ENCODE measurements around the gene CPM.

The CPM gene

DNA sequence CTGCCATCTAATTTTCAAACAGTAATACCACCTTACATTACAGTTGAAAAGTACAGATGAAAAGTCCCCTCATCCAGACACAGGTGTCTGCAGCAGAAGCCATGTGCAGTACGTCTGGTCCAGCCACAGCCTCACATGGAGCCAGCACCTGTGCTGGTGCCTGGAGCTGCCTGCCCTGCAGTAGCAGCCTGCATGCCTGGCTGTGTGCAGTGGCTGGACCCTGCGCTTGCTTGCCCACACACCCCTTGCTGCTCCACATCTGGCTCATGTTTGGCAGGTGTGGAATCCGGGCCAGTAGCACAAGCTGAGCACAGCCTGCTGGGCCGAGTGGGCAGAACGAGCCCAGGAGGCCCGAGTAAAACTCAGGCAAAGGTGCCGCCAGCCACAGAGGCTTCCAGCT, 21.8 kb upstream of the CPM start:
- DNase-seq: no peak

DNA sequence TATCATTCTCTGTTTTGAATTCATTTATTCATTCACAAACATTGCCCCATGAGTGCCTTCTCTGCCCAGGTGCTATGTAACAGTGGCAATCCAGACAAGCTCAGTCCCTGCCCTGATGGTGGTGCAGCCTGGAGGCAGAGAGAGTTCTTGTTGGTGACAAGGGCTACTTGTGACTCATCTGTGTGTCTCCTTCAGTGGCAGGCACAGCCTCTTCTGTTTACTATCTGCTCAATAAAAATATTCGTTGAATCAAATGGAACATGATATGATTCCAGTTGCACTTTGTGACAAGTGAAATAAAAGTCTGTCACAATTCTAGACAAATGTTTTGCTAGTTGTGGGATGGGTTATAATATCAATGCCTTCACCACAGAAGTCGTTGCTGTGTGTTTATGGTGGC, 20.6 kb upstream of the CPM start:
- no peak for DNase-seq

DNA sequence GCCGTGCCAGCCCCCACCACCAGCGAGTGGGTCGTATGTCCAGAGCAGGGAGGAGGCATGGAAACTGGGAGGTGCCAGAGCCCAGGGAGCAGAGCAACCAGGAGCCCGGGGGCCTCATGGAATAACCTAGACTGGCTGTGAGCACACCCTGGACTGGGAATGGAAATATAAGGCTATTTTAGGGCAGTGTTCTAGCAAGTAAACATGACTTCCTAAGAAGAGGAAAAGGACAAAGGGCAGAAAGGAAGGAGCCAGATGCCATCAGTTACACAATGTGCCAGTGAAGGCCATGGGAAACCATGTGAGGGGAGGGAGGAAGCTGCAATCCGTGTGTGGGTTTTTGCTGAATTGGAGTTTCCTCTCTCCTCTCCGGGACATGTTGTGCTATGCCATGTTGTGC, 18.7 kb upstream of the CPM start:
- DNase-seq: no peak

DNA sequence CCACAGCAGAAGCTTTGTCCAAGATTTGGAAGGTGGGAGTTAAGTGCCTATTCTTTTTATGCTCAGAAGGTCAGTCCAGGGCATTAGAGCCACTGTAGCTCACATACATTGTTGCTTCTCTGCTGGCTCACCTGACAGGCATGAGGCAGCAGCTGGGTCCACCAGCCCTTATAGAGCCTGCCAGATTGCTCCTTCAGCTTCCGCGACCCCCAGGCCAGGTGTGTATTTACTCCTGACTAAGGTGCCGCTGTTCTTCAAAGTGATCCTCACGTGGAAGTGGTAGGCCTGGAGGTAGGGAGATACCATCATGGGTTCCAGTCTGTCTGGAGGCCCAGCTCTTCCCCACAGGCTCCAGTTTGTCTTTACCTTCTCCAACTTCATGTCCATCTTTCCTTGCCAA, 17.5 kb upstream of the CPM start:
- no peak for DNase-seq

DNA sequence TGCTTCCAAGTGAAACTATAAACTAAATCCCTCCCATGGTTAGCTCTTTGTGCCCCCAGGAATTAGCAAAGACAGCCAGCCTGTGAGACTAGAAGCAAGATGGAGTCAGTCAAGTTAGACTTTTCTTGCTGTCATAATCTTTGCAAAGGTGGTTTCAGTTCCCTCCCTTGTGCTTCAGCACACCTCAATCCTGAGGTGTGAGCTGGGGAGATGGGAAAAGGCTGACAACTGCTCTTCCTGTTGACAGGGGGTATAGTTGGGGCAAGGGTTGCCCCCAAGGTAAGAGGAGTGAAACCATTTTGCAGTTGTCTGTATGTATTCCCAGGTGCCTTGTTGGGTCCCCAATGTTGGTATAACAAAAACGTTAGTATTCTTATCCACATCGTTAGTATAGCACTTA, 12.3 kb upstream of the CPM start:
- no peak for DNase-seq

DNA sequence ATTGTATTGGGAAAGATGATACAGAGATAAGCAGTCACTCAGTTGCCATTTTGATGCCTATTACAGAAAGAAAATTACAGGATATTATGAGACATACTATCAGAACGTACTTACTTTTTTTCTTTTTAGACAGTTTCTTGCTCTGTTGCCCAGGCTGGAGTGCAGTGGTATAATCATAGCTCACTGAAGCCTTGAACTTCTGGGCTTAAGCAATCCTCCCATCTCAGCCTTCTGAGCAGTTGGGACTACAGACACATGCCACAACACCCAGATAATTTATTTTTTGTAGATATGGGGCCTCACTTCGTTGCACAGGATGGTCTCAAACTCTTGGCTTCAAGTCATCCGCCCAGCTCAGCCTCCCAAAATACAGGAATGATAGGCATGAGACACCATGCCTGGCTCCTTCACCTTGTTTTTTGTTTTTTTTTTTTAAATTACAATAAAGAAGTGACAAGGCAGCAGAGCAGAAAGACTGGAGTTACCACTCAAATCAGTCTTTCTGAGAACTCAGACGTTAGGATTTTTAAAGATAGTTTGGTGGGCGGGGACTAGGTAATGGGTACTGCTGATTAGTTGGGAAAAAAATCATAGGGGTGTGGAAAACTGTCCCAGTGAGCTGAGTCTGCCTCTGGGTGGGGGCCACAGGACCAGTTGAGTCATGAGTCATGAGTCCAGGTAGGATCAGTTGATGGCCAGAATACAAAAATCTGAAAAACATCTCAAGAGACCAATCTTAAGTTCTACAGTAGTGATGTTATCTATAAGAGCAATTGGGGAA, 11.5 kb upstream of the CPM start:
- DNase-seq: no peak

DNA sequence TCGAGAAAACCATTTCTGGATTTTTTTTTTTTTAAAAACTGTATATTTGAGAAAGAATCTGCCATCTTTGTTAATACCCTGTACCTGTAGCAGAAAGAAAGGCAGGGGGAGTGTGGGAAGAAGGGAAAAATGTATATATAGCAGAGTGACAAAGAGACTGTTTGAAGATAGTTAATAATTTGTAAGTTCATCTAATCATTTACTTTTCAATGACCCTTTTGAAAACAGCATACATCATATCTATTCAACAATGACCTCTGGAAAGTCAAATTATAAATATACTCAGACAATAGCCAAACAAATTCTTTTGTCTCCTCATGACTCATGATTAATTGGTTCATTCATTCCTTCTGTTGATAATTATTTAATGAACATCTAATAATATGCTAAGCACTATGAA, 10.9 kb upstream of the CPM start:
- no peak for DNase-seq

DNA sequence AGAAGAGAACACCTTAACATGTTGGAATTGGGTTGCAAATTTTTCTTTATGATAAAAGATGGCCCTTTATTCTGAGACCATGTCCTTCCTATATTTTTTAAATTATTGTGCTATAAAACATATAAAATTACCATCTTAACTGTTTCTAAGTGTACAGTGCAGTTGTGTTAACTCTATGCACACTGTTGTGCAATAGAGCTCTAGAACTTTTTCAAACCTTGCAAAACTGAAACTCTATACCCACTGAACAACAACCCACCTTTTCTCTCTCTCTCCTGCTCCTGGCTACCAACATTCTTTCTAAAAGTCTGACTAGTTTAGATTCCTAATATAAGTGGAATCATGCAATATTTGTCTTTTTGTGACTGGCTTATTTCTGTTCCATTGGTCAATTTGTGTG, 7.8 kb upstream of the CPM start:
- no peak for DNase-seq

DNA sequence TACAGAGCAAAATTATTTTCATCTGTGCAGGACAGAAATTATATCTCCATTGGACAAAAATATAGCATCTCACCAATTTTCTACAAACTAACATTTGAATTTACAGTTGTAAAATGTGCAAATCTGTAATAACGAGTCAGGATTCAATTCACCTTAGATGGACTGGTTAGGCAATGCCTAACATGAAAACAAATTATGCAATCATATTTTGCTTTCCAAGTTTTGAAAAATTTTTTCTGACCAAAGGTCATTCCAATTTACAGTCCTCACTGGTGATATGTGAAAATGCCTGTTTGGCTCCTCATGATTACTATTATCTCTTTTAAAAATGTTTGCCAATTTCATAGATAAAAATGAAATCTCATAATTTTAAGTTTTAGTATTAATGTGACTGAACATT, 6.5 kb upstream of the CPM start:
- DNase-seq: no peak

DNA sequence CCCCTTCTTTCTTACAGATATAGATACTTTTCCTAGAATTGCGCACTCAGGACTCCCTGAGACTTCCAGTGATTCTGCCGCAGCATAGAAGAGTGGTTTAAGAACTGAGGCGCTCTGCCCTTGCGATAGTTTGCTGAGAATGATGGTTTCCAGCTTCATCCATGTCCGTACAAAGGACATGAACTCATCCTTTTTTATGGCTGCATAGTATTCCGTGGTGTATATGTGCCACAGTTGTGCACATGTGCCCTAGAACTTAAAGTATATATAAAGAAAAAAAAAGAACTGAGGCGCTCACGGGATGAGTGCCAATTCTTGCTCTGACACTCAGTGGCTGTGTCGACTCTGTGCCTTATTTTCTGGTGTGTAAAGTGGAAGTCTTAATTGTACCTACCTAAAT, 1.4 kb upstream of the CPM start:
- no peak for DNase-seq

DNA sequence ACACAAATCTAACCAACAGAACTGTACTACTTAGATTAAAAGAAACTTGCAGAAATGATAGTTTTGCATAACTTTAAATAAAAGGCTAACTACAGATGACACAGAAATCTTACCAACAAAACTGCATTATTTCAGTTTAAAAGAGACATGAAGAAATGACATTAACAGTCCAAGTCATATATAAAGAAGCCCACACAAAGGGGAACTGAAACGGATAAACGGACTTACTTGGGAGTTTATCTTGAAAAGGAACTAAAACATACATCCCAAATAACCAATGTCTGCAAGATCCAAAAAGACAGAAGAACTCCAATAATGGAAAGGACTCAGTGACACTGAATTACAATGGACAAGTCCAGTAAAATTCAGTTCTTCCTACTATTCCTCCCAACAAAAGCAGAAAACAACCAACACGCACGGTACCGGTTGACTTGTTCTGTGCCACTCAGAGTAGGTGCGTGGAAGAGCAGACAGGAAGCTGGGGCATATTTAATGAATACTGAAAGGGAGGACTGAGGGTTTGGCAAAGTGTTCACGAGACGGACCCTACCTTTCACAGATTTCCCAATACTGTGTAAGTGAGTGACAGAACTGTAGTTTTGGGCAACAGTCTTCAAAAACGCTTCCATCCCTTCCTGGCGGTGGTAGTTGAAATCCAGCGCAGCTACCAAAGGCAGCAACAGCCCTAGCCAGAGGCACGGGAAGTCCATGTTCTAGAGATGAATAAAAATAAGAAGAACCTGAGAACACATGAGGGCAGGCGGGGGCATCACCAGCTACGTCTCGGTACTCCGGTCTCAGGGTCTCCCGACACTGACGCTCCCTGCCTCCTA, 627 bp downstream of the CPM start:
- no peak for DNase-seq

DNA sequence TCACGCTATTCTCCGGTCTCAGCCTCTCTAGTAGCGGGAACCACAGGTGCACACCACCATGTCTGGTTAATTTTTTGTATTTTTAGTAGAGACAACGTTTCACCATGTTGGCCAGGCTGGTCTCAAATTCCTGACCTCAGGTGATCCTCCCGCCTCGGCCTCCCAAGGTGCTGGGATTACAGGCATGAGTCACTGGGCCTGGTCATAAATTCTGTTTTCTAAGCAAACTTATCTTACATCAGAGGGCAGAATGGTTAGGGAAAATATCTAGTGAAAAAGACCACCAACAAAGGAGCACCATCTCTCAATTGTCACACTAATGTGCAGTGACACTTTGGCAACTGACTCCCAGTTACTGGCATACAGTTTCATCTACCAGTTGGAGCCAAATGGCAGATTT, 2.8 kb downstream of the CPM start:
- DNase-seq: no peak

DNA sequence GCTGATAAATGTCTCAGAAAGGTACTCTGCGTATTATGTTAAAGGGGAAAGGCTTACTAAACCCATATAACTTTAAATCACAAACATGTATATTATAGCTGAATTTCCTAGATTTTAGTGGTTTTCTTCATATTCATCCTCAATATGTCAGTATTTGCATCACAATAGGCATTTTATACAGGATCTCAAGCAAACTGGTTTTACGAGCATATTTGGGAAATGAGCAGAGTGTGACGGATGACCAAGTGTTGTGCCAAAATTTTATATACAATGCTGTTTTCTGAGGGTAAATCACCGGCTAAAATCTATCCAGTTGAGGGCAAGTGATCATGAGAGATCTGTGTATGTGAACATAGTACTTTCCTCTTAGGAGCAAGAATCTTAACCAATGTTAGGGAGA, 8.4 kb downstream of the CPM start:
- no peak for DNase-seq

DNA sequence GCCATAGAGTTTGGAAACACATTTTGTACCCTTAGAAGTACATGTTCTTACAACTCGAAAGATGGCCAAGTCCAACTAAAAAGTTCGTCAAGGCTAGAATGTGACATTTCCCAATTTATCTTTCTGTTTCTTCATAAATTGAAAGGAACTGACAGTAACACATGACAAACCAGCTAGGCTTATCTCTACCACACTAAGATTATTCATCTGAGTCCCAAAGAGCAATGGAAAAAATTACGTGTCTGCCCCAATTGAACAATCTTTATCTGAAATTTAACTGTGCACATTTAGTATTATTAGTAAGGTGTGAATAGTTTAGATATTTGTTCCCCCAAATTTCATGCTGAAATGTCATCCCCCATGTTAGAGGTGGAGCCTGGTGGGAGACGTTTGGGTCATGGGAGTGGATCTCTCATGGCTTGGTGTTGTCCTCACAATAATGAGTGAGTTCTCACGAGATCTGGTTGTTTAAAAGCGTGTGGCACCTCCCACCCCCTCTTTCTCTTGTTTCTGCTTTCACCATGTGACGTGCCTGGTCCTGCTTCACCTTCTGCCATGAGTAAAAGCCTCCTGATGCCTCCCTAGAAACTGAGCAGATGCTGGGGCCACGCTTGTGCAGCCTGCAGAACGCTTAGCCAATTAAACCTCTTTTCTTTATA, 13.3 kb downstream of the CPM start:
- DNase-seq: no peak

DNA sequence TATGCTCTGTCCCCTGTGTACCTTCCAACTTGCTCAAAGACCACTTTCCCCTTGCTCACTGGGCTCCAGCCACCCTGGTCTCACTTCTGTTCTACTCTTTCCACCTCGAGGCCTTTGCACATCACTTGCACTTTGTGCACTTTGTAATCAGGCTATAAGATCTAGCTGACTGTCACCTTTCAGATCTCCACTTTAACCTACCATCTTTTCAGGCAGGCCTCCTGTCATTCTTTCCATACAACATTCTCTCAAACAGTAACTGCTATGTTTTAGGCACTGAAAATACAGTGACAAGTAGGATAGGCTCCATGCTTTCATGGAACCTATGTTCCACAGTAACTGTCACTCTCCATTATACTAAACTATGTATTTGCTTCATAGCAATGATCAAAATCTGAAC, 14.0 kb downstream of the CPM start:
- no peak for DNase-seq

DNA sequence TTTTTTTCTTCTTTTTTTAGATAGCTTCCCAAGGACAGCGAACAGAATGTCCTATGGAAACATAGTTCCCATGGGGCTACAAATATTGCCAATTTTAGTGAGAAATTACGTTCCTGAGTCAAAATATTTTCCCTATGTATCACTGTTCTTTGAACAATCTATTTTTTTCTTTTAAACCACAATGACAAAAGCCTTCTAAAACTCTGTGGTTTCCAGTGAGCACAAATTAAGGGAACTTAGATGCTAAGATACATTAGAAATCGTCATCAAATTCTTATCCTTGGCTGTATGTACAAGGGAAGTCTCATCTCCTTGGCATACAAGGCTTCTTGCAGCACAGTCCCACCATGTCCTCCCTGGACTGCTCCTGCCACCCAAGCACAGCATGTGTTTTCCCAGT, 17.9 kb downstream of the CPM start:
- DNase-seq: no peak

DNA sequence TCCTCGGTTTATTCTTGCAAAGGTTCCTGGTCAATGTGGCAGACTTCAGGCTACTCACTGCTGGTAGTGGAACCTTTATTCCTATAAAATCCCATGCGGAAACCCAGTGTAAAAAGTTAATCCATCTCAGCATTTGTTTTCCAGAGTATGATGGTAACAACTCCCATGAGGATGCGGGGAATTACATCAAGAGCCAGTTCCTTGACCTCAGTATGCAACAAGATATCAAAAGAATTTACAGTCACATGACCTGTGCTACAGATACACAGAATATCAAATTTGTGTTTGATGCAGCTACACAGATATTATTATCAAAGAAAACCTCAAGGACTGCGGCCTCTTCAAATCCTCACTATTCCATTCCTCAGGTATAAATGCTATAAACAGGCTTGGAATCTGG, 19.3 kb downstream of the CPM start:
- DNase-seq: no peak

DNA sequence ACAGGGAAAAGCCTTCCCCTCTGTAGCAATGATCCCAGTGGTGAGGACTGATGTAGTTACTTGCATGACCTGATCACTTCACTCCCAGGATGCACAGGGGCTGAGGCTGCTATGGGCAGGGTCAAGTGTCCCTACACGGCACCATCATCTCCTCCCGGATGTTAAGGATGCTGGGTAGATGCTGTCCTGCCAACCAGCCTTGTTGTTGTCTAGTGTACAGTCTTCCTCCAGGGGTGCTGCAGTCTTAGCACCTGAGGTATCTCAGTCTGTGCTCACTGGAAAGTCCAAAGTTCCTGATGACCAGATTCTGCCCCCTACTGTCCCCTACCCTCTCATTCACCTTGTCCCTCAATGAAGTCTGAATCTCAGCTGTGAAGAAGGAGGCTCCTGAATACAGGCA, 20.1 kb downstream of the CPM start:
- no peak for DNase-seq

DNA sequence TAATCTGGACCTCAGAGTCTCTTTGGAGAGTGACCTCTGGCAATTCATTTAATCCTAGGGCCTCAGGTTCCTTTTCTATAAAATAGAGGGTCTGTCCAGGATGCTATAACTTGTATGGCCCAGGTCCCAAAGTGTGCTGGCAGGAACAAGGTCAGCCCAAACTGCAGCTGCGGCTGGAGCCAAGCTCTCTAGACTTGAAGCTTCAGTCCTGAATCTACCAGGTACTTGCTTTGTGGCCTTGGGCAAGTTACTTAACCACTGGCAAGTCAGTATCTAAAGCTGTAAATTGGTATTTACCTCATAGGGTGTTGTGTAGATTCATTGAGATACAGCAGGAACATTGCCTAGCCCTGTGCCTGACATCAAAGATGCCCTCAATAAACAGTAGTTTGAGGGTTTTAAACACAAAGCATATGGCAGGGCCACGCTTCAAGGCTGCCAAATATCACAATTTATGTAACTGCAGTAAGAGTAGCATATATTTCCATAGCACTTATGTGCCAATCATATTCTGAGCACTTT, 21.7 kb downstream of the CPM start:
- no peak for DNase-seq

DNA sequence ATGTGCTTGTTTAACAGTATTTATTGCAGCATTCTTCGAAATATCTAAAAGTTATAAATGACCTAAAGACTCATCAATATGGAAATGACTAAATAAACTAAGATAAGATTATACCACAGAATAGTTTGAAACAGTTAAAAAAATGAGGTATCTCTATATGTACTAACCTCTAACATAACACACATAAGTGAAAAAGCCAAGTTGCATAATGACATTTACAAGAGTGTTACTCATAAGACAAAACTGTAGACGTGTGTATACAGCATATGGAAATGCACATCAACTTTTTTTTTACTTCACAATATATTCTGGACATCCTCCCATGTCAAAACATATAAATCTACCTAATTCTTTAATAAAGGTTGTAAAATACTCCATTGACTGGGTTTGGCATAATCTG, 22.8 kb downstream of the CPM start:
- no peak for DNase-seq

DNA sequence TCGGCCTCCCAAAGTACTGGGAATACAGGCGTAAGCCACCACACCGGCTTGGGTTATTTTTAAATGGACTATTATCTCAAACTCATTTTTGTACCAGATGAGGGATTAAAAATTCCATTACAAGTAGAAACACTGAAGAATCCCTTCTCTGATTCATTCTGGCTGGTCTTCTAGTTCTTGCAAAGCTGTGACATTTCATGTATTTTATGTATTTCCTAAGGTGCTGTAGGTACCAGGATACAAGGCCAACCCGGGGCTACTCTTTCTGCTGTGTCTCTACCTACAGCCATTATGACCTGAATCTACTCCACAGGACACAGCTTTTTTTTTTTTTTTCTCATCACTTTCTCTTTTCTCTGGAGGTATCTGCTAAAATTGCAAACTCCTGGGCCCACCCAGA, 24.9 kb downstream of the CPM start:
- DNase-seq: no peak

DNA sequence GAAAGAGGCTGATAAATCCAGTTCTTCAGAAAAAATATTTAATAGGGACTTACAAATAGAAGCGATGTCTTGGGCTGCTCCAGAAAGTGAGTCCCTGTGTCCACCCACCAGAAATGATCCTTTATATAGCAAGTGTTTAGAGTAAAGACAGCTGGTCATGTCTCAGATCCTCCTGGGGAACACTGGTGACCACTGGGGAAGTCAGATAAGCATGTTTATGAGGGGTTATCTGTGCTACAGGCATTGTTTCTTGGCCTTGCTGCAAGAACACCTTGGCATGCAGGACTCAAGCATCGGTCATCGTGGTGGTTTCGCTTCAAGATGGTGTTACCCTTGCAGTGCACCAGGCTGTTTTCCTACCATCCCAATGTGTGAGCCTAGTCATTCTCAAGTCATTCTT, 27.2 kb downstream of the CPM start:
- DNase-seq: no peak

DNA sequence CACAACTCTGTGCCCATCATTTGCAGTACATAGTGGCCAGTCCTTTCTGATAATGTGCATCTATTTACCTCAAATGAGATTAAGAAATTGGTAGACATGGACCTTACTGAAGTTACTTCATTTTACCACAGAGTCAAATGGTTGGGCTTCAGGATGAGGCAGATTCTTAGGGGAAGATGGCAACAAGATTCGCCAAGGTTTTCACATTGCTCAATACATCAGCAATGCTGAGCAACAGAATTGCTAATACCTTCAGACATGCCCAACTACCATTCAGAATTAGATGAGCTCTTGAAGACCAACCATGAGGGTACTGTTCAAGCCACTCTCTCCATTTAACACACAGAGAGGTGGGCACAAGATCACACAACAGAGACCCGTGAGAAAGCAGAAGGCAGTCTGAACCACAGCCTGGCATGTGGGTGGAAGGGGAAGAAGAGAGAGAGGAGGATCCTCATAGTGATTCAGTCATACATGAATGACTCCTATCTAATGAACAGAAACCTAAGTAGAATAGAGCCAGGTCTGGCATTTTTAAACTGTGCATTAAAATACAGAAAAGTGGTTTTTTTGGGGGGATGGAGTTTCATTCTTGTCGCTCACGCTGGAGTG, 28.5 kb downstream of the CPM start:
- DNase-seq: no peak

DNA sequence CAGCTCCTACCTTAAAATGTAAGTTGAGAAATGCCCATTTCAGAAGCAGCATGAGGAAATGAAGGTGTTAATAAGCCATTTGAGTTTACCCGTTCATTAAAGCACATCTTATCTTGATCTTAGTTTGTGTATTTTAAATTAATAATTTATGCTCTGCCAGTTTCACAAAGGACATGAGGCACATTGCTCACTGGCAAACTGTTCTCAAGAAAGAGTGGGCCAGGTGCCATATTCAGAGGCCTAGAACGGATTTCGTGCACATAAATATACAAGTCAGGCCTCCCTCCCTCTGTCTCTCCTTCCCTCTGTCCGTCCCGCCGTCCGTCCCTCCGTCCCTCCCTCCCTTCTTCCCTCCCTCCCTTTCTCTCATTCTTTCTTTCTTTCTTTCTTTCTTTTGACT, 29.5 kb downstream of the CPM start:
- DNase-seq: no peak

Measured in NCI-H1105 (cell line).